ENCODE data around the gene NLK.
"Not testable (repeated sequence)": the region's sequence is repeated elsewhere in the genome, so short reads cannot be mapped to it uniquely, and the experiment has no call there.

Gene NLK

GRCh38 chr17:28221751-28222414, 179.4 kb downstream of the NLK start:
- H3K27me3 ChIP-seq (ENCODE audit: low read depth) = no peaks in the 10 kb centered on the region
- H3K36me3 ChIP-seq (replicated peaks) = no peaks in the 10 kb centered on the region
- no peaks in the 10 kb centered on the region for H3K9me3 ChIP-seq
- no peak for DNase-seq (ENCODE audit: low spot score in 2 of 2)
- in situ Hi-C loops (cut with MboI; ENCODE audit: low sequenced_read_pairs) = no loop called here
- no peaks in the 10 kb centered on the region for H3K4me1 ChIP-seq
- H3K4me3 ChIP-seq = no peak overlapping the region

GRCh38 chr17:28225271-28225670, 182.8 kb downstream of the NLK start:
- no peak for DNase-seq (ENCODE audit: low spot score in 2 of 2)
- no peaks in the 10 kb centered on the region for H3K36me3 ChIP-seq (replicated peaks)
- in situ Hi-C loops (cut with MboI; ENCODE audit: low sequenced_read_pairs) = no loop called here

GRCh38 chr17:28225867-28226266, 183.4 kb downstream of the NLK start:
- DNase-seq (ENCODE audit: low spot score in 2 of 2) = no peak
- Histone ChIP-seq H3K36me3 (replicated peaks) (no peaks in the 10 kb centered on the region), H3K4me3 (no peak overlapping the region), H3K27me3 (ENCODE audit: low read depth) (no peaks in the 10 kb centered on the region), H3K4me1 (no peaks in the 10 kb centered on the region), H3K9me3 (no peaks in the 10 kb centered on the region)
- in situ Hi-C loops (cut with MboI; ENCODE audit: low sequenced_read_pairs) = no loop called here

More at GRCh38 chr17:28225271-28225670, 182.8 kb downstream of the NLK start:
- Histone ChIP-seq H3K9me3 (no peaks in the 10 kb centered on the region), H3K27me3 (ENCODE audit: low read depth) (no peaks in the 10 kb centered on the region), H3K4me3 (no peak overlapping the region), H3K4me1 (no peaks in the 10 kb centered on the region)

- no peak for DNase-seq (ENCODE audit: low spot score in 2 of 2)
- Histone ChIP-seq H3K4me3 (no peak overlapping the region), H3K36me3 (replicated peaks) (no peaks in the 10 kb centered on the region), H3K27me3 (ENCODE audit: low read depth) (no peaks in the 10 kb centered on the region), H3K4me1 (no peaks in the 10 kb centered on the region), H3K9me3 (no peaks in the 10 kb centered on the region)
- in situ Hi-C loops (cut with MboI; ENCODE audit: low sequenced_read_pairs) = no loop called here
Observed at GRCh38 chr17:28226563-28227315, 184.3 kb downstream of the NLK start.

- no peak for DNase-seq (ENCODE audit: low spot score in 2 of 2)
- Histone ChIP-seq H3K4me1 (no peaks in the 10 kb centered on the region), H3K36me3 (replicated peaks) (no peaks in the 10 kb centered on the region), H3K9me3 (no peaks in the 10 kb centered on the region), H3K27me3 (ENCODE audit: low read depth) (no peaks in the 10 kb centered on the region), H3K4me3 (no peak overlapping the region)
- in situ Hi-C loops (cut with MboI; ENCODE audit: low sequenced_read_pairs) = no loop called here
Observed at GRCh38 chr17:28227316-28228108, 185.0 kb downstream of the NLK start.

- in situ Hi-C loops (cut with MboI; ENCODE audit: low sequenced_read_pairs) = no loop called here
Observed at GRCh38 chr17:28228109-28228840, 185.8 kb downstream of the NLK start.

GRCh38 chr17:28228986-28229729, 186.7 kb downstream of the NLK start:
- no peaks in the 10 kb centered on the region for H3K4me1 ChIP-seq
- in situ Hi-C loops (cut with MboI; ENCODE audit: low sequenced_read_pairs) = no loop called here
- no peaks in the 10 kb centered on the region for H3K27me3 ChIP-seq (ENCODE audit: low read depth)
- no peak overlapping the region for H3K4me3 ChIP-seq
- H3K36me3 ChIP-seq (replicated peaks) = no peaks in the 10 kb centered on the region
- no peaks in the 10 kb centered on the region for H3K9me3 ChIP-seq
- DNase-seq (ENCODE audit: low spot score in 2 of 2) = no peak

More at GRCh38 chr17:28228109-28228840, 185.8 kb downstream of the NLK start:
- no peaks in the 10 kb centered on the region for H3K36me3 ChIP-seq (replicated peaks)
- H3K9me3 ChIP-seq = no peaks in the 10 kb centered on the region
- no peak overlapping the region for H3K4me3 ChIP-seq
- no peaks in the 10 kb centered on the region for H3K27me3 ChIP-seq (ENCODE audit: low read depth)
- H3K4me1 ChIP-seq = no peaks in the 10 kb centered on the region
- DNase-seq (ENCODE audit: low spot score in 2 of 2) = no peak

GRCh38 chr17:28230011-28230410, 187.5 kb downstream of the NLK start:
- H3K4me1 ChIP-seq = no peaks in the 10 kb centered on the region
- no peaks in the 10 kb centered on the region for H3K36me3 ChIP-seq (replicated peaks)
- no peak overlapping the region for H3K4me3 ChIP-seq
- in situ Hi-C loops (cut with MboI; ENCODE audit: low sequenced_read_pairs) = no loop called here
- no peaks in the 10 kb centered on the region for H3K27me3 ChIP-seq (ENCODE audit: low read depth)
- DNase-seq (ENCODE audit: low spot score in 2 of 2) = no peak
- H3K9me3 ChIP-seq = no peaks in the 10 kb centered on the region

GRCh38 chr17:28230607-28231006, 188.1 kb downstream of the NLK start:
- DNase-seq (ENCODE audit: low spot score in 2 of 2); H3K36me3 ChIP-seq (replicated peaks); H3K27me3 ChIP-seq (ENCODE audit: low read depth); H3K4me3 ChIP-seq; H3K4me1 ChIP-seq; in situ Hi-C loops (cut with MboI; ENCODE audit: low sequenced_read_pairs); H3K9me3 ChIP-seq: not testable (repeated sequence)

GRCh38 chr17:28231624-28232023, 189.1 kb downstream of the NLK start:
- H3K4me3 ChIP-seq; H3K4me1 ChIP-seq; H3K36me3 ChIP-seq (replicated peaks); H3K27me3 ChIP-seq (ENCODE audit: low read depth); H3K9me3 ChIP-seq; in situ Hi-C loops (cut with MboI; ENCODE audit: low sequenced_read_pairs); DNase-seq (ENCODE audit: low spot score in 2 of 2): not testable (repeated sequence)

GRCh38 chr17:28232966-28233870, 190.7 kb downstream of the NLK start:
- H3K27me3 ChIP-seq (ENCODE audit: low read depth); H3K4me3 ChIP-seq; H3K36me3 ChIP-seq (replicated peaks); DNase-seq (ENCODE audit: low spot score in 2 of 2); in situ Hi-C loops (cut with MboI; ENCODE audit: low sequenced_read_pairs); H3K9me3 ChIP-seq; H3K4me1 ChIP-seq: not testable (repeated sequence)

Data from HAP-1 (cell line).